NCI-H2081 (cell line): ENCODE measurements around the gene ATP8B3.
"Not testable (repeated sequence)": the region's sequence is repeated elsewhere in the genome, so short reads cannot be mapped to it uniquely, and the experiment has no call there.

Experiments used
- DNase-seq, 2 experiments: peaks; one replicate each; lab custom pipeline; 2025; lab: John Stamatoyannopoulos, UW

The ATP8B3 gene

DNA sequence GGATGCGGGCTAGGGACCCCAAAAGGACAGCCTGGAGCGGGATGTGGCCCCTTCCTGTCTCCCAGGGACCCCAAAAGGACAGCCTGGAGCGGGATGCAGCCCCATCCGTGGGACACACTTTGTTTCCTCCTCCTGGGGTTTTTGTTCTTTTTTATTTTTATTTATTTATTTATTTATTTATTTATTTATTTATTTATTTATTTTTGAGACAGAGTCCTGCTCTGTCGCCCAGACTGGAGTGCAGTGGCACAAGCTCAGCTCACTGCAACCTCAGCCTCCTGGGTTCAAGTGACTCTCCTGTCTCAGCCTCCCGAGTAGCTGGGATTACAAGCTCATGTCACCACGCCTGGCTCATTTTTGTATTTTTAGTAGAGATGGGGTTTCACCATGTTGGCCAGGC is 14.8 kb downstream of the ATP8B3 start:
- not testable (repeated sequence) for DNase-seq

DNA sequence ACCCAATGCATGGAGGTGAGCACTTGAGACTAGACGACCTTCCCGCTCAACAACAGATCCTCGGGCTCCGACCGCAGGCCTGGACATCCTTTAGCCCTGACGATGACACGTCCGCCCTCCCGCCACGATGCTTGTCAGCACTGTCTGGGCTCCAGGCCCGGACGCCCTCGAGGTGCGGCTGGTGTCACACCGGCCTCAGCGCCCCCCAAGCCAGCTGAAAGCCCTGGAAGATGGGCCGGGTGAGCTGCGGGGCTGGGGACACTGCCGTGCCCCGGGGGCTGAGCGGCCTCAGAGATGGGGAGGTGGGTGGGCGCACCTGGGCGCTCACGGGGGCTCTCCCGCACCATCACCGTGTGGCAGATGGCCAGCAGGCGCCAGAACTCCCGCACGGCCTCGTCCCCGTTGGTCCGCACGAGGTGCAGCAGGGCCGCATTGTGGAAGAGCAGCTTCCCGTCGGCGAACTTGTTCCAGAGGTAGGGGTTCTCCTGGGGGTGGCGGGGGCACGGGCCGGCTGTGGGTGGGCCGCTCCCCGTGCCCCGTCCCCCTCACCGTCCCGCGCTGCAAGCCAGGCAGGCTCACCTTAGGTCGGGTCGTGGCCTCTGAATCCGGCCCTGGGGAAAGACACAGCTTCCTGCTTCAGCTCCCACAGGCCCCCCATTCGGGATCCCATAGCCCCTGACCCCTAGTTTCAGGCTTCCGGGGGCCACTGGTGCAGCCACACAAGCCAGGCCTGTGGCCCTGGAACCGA is 15.5 kb downstream of the ATP8B3 start:
- DNase-seq, result no peak

DNA sequence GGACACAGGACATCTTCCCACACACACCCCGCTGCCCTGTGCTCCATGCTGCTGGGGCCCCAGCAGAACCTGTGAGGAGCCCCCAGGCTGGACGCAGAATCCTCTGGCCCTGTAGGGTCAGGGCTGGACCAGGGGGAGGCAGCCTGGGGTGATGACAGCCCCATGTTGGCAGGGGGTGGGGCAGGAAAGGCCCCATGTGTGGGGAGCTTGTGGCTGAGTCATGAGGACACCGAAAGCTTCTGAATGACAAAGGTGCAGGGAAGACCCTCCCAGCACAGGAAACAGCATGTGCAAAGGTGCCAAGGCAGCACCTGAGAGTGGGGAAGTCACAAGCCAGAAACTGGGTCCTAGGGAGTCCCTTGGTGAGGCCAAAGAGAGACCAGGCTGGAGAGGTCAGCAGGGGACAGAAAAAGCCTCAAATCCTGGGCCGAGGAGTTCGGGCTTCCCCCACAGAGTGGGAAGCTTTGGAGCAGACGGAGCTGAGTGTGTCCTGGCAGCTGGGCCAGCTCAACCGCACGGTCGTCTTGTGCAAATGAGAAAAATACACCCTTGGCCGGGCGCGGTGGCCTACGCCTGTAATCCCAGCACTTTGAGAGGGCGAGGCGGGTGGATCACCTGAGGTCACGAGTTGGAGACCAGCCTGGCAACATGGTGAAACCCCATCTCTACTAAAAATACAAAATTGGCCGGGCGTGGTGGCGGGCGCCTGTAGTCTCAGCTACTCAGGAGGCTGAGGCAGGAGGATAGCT is 17.5 kb downstream of the ATP8B3 start:
- no peak for DNase-seq

DNA sequence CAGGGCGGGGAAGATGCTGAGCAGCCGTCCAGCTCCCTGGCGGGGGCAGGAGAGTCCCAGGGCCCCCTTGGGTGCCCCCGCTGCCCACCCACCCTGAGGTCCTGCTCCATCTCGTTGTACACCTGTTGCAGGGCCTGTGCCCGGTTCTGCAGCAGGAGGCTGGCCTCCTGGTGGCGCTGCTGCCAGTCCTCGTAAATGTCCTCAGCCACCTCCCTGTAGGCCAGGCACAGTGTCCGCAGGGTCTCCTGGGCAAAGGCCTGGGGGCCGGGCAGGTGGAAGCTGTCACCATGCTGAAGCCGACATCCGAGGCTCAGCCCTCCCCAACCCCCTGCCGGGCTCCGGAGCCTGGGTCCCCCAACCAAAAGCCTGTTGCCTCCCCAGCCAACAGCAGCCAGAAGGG is 20.2 kb downstream of the ATP8B3 start:
- no peak for DNase-seq

DNA sequence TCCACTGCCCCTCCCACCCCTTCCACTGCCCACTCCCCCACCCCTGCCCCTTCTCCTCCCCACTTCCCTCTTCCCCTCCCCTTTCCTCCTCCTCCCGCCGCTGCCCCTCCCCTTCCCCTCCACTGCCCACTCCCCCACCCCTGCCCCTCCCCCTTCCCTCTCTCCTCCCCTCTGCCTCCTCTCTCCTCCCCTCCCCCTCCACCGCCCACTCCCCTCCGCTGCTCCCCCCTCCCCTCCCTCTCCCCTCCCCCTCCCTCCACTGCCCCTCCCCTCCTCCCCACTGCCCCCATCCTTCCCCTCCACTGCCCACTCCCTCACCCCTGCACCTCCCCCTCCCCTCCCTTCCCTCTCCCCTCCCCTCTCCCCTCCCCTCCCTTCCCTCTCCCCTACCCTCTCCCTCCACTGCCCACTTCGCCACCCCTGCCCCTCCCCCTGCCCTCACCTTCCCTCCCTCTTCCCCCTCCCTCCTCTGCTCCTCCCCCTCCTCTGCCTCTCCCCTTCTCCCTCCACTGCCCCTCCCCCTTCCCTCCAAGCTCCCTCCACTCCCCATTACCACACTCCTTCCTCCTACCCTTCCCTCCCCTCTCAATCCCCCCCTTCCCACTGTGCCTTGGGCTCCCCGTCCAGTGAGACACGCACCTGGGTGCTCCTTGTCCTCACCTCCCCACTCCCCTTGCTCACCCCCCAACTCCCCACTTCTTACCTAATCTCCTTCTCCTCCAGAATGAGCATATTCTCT is 21.9 kb downstream of the ATP8B3 start:
- no peak for DNase-seq

DNA sequence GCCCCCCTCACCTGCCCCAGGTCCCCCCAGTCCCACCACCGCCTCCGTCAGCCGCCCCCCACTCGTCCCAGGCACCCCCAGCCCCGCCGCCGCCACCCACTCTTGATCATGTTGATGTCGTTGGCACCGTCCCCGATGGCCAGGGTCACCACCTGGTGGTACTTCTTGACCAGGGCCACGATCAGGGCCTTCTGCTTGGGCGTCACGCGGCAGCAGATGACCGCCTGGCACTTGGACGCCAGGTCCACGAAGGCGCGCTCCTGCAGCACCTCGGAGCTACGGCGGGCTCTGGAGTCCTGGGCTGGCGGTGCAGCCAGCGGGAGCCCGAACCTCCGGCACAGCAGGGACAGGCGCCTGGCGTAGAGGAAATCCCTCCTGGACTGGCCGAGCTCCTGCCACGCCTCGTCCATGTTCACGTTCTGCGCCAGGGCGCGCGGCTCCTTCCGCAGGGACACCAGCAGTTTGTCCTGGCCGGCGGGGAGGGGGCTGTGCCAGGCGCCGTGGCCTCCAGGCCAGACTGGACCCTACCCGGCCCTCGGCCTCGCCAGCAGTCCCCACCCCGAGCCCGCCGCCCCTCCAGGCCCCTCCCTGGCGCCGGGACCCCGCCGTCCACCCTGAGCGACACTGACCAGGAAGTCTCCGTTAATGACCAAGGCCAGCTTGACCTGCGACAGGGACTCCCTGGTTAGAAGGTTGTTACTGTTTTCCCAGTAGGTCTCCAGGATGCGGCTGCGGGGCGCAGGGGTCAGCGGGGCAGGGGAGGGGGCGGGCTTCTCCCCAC is 22.6 kb downstream of the ATP8B3 start:
- no peak for DNase-seq

DNA sequence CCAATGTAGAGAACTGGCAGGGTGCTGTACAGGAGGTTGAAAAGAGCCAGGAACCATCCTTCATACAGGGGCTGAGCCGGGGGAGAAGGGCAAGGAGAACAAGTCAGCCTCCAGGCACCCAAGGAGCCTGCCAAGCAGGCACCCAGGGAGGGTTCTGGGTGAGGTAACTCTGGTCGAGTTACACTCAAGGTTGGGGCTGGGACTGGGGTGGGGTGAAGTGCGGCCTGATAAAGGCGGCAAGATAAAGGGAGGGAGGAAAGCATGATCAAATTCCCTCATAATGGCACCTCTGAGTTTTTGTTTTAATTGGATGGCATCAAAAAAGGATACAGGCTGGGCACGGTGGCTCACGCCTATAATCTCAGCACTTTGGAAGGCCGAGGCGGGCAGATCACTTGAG is 25.0 kb downstream of the ATP8B3 start:
- no peak for DNase-seq

DNA sequence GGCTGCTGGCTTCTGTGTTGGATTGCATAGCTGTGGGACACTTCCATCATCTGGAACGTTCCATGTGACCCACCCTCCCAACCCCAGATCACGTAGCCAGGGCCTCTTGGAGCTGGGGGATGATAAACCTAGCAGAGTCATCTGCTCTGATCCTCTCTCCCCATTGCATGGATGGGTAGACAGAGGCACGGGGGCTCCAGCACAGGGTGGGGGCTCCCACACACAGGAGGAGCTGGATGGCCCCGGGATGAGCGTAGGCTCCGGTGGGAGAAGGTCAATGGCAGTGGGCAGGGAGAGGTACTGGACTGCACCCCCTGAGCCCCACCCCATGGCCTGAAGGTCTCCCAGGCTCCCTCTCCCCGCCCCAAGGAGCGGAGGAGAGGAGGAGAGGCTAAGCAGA is 25.4 kb downstream of the ATP8B3 start:
- DNase-seq, result no peak

DNA sequence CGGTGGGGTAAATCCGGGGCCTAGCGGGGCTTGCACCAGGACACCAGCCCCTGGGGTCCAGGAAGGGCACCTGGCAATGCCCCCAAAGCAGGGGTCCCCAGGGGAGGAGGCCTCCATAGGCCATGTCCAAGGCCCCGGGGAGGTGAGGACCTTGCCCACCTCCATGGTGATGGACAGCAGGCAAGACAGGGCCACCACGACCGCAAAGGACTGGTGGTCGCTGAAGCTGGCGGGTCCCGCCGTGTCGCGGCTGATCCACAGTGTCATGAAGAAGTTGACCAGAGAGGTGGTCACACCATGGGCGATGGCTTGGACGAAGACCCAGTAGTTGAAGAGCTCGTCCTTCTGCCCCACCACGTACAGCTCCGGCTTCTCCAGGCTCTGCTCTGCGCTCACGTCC is 26.8 kb downstream of the ATP8B3 start:
- DNase-seq, result no peak

DNA sequence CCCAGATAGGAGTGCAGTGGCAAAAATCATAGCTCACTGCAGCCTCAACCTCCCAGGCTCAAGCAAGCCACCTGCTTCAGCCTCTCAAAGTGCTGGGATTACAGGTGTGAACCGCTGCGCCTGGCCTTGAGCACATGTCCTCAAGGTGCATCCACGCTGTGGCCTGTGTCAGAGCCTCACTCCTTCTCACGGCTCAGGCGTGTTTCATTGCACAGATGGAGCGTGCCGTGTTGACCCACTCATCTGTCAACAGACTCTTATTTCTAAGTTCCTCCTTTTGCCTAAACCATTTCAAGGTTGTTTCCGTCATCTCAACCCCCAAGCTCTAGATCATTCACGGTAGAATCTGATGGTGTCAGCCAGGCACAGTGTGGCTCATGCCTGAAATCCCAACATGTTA is 28.2 kb downstream of the ATP8B3 start:
- no peak for DNase-seq

DNA sequence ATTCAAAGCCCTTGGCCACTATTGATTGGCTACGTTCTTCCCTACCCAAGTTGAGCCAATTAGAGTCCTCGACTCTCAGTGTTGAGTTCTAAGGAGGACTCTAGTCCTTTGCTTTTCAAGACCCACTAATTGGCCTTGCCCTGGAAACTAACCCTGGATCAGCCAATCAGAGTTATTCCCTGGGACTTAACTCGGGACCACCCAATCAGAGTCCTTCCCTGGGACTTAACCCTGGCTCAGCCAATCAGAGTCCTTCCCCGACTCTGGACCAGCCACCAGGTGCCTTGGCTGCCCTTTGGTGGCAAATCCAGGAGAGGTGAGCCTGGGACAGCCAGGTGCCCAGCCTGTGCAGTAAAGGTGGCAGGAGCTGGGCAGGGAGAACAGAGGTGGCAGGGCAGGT is 28.7 kb downstream of the ATP8B3 start:
- no peak for DNase-seq

DNA sequence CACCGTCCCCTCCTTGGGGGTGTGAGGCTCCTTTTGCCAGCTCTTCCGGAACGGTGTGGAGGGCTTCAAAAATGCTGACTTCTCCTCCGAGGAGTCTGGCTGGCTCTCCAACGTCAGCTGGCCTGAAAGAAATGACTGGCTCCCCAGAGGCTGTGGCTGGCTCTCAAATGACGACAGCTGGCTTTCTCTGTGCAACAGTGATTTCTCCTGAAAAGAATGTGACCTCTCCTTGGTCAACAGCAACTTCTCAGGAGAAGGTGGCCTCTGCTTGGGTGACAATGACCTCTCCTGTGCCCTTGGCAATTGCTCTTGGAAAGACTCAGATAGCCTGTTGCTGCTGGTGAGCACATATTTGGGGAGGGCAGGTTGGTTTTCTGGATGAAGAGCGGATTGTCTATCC is 29.6 kb downstream of the ATP8B3 start:
- no peak for DNase-seq

DNA sequence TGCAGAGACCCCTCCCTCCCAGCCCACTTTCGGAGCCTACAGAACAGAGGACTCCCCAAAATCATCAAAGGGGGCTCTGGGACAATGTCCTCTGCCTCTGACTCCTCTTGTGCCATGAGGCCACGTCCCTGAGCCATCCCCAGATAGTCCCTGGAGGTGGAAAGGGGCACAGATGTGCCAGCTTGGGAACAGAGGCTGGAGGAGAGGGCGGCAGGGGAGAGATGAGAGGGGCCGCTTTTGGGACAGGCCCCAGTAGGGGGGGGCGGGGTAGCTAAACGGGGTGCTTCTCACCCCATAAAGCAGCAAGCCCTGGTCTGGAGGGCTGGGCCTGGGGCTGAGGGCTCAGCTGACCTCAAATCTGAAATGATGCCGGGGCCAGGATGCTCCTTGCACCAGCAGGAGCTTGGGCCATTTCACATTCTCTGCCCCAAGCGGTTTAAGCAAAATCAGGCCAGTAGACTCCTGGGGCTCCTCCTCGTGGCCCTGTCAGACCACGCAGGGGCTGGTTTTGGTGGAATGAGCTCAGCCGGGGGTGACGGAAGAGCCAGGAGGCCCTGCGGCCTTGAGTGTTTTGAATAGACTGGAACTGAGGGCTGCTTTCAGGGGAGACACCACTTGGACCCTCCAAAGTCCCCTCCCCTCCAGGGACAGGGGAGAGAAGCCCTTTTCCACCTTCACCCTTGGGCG is 31.7 kb downstream of the ATP8B3 start:
- DNase-seq, result no peak

DNA sequence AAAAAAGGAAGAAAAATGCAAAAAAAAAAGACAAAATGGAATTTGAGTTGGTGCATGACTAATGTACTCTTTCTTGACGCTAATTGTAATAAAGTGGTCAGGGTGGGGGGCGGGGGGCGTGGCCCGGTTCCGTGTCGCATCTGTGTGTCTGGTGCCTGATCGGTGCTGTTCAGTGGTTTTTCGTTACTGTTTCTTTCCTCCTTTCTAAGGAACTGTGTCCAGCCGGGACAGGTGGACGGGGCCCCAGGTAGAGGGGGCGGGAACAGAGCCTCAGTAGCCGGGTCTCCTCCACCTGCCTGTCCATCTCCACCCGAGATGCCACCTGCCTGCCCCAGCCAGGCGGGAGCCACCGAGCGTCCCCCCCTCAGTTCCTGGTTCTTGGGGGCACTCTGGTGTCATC is 32.5 kb downstream of the ATP8B3 start:
- DNase-seq, result no peak

DNA sequence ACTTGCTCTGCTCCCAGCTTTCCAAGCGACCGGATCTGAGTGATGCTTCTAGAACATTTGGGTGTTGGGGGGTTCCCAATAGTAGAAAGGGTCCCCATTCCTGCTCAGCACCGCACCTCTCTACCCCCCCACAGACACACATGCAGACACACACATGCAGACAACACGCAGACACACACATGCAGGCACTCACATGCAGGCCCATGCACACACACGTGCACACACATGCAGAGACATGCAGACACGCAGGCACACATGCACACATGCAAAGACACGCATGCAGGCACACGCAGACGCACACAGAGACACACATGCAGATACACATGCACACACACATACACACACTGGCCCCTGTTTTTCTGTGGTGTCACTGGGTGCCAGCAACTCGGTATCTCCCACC is 34.9 kb downstream of the ATP8B3 start:
- no peak for DNase-seq

DNA sequence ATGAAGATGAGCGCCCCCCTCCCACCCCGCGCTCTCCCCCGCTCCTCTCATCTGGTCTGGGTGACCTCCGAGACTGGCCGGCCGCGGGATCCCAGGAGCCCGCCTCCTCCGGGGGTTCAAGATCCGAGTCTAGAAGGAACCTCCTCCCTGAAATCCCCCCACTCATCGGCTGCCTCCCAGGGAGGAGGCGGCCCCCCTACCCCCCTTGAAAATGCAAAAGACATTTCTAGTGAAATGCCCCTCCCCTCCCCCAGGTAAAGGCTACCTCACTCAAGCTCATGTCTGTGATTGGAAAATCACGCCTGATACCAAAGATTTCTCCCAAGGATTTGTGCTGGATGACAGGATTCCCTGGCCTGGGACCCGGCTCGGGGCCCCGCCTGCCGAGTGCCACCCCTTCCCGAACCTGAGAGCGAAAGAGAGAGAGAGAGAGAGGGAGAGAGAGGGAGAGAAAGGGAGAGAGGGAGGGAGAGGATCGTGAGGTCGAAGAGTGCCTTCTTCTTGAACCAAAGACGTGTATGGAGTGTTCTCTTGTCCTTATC is 35.4 kb downstream of the ATP8B3 start:
- DNase-seq, result no peak

DNA sequence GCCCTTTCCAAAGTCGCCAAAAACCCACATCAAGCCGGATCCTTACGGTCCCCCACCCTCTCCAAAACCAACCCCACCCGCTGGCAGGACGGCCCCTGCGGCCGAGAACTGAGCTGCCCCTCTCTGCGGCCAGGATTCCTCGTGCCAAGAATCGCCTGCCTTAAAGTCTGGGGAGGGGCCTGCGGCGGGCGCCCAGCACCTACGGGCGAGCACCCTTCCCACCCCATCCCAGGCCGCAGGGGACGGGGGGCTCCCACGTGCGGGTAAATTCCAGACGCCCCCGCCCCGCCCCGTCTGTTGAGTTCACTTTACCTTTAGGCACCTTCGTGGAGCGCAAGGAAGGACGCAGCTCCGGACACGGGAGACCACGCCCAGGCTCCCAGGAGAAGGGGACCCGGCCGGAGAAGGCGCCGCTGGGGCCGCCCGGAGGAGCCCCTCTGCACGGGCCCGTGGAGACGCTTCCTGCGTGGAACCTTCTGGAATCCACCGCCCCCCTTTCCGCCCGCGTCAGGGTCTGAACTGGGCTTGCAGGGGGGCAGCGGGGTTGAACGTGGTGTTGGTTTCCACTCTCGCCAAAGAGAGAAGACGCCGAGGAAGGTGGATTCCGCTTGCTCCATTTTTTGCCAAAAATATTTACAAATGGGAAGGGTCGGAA is 36.0 kb downstream of the ATP8B3 start:
- no peak for DNase-seq

DNA sequence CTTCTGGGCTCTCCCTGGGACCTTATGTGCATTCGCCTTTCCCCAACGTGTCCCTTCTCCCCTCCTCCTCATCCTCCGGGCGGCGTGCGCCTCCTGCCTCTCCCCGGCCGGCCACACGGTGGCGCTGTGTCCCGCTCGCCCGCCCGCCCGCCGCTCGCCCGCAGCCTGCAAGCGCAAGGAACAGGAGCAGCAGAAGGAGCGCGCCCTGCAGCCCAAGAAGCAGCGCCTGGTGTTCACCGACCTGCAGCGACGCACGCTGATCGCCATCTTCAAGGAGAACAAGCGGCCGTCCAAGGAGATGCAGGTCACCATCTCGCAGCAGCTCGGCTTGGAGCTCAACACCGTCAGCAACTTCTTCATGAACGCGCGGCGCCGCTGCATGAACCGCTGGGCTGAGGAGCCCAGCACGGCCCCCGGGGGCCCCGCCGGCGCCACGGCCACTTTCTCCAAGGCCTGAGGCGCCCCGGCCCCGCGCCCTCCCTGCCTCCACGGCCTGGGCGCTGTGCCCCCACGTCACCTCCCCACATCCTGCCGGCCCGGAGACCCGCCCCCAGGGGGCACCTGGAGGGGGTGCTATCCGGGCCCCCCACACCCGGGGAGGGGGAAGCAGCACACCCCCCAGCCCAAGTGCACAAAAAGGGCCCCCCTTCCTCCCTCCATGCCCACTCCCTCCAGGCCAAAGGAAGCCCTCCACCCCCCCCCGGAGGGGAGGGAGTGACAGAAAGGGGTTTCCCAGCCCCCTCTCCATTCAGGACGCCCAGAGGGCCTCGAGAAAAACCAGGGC is 36.9 kb downstream of the ATP8B3 start:
- no peak for DNase-seq

DNA sequence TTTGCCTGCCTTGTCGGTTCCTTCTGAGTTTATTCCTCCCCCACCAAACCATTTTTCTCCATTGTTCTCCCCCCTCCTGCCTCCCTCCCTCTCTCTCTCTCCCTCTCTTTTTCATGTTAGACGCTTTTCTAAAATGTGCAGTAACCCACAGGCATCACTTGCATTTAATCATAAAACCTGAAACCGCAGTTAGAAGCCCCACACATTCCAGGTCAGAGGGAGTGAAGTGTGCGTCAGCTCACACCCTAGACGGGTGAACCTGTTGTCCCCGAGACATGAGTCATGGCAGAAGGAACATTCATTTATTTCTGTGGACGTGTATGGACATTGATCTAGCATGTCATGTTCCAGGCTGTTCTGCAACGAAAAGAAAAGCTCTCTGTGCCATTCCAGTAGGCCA is 38.9 kb downstream of the ATP8B3 start:
- DNase-seq, result no peak
